NCI-H1694 treated with DMSO at 0.1 percent for 48 hours (cell line): ENCODE measurements around the gene RHOJ.

Source experiments
- DNase-seq: peaks from one replicate; lab custom pipeline; 2025; lab: John Stamatoyannopoulos, UW

Gene RHOJ

DNA sequence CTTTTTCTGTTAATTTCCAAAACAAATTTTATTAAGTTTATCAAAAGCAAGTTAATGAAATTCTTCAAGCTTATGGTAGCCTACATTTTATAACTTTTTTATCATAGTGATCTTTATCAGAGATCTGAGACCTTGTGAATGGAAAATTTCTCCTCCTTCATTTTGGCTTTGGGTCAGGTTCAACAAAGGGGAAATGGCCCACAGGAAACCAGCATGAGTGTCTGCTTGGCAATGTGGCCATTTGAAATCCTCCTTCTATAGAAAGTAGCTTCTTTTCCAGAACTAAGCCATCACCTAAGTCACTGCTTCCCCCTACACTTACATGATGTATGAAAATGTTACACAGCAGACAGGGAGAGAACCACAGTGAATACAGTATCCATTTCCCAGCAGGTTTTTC is 1.6 kb downstream of the RHOJ start:
- no peak for DNase-seq

- DNase-seq, result no peak
Observed at GRCh38 chr14:63209160-63209559, 4.9 kb downstream of the RHOJ start.

DNA sequence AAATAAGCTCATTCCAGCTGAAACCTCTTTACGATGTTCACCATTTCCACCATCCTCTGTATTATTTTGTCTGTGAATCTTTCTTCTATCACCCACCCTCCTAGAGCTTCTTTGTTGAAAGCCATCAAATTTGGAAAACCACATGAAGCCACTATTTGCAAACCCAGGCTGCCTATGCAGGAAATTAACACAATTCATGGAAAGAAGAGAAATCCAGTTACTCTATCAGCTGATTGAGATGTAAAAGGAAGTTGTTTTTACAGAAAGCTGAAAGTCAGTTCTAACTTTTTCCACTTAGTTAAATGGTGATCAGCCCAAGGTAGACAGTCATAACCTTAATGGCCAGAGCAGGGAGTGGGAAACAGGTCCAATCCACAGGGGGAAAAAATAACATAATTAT is 6.6 kb downstream of the RHOJ start:
- DNase-seq, result no peak

- no peak for DNase-seq
Observed at GRCh38 chr14:63212209-63212608, 8.0 kb downstream of the RHOJ start.

DNA sequence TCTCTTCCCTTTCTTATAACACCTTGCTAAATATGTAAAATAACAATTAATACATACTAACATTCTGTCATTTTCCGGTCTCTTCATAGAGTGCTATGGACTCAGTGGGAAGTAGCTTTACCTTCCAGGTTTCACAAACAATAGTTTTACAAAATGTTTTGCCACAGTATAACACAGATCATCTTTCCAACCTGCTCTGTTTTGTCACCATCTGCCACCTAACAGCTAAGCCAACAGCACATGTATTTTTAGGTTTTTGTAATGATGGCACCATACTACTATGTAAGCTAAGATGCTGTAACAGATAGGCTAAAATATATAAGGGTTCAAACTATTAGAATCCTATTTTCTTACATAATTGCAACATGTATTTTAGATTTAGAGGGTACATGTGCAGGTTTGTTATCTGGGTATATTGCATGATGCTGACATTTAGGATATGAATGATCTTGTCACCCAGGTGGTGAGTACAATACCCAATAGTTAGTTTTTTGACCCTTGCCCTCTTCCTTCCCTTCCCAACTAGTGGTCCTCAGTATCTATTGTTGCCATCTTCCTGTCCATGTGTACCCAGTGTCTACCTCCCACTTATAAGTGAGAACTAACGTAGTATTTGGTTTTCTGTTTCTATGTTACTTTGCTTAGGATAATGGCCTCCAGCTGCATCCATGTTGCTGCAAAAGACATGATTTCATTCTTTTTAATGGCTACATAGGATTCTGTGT is 8.7 kb downstream of the RHOJ start:
- no peak for DNase-seq

GRCh38 chr14:63214417-63215196 is 10.4 kb downstream of the RHOJ start:
- DNase-seq, result no peak

- DNase-seq, result no peak
Observed at GRCh38 chr14:63220526-63220925, 16.3 kb downstream of the RHOJ start.

DNA sequence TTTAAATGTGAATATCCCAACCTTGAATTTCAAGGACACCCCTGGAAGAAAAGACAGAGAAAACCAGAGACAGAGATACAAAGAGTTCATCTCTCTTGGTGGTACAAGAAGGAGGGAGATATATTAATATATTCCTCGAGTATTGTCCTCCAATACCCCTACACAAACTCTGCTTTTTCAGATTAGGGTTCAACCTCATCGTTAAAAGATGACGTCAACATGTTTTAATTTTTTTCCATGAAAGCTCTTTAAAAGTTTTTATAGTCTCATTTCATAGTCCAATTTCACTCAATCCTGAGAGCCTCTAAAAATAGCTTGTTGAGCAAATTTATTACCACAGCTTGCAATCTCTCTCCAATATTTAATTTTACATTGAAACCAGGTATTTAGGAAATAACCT is 19.4 kb downstream of the RHOJ start:
- DNase-seq, result no peak

GRCh38 chr14:63224196-63224595 is 20.0 kb downstream of the RHOJ start:
- no peak for DNase-seq

- DNase-seq, result no peak
Observed at GRCh38 chr14:63228217-63228616, 24.0 kb downstream of the RHOJ start.

DNA sequence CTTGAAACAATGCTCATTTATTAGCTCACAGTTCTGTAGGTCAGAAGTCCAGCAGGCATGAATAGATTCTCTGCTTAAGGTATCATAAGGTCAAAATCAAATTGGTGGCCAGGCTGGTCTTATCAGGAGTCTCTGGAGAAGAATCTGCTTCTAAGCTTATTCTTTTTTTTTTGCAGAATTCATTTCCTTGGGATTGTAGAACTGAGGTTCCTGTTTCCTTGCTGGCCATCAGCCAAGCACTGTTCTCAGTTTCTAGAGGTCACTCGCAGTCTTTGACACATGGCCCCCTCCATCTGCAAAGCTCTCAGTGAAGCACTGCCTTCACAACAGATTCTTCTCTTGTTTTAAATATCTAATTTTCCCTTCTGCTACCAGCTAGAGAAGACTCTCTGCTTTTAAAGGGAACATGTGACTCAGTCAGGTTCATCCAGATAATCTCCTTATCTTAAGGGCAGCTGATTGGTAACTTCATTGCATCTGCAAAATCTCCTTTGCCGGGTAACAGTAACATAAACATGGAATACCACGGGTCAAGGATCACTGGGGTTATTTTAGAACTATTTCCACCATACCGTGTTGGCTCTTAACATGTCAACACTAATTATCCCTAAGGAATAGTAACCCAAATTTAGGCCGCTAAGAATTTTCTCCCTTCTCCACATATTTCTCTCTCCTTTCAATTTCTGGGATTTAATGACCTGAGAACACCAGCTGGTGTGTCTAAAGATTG is 25.3 kb downstream of the RHOJ start:
- DNase-seq, result no peak

DNA sequence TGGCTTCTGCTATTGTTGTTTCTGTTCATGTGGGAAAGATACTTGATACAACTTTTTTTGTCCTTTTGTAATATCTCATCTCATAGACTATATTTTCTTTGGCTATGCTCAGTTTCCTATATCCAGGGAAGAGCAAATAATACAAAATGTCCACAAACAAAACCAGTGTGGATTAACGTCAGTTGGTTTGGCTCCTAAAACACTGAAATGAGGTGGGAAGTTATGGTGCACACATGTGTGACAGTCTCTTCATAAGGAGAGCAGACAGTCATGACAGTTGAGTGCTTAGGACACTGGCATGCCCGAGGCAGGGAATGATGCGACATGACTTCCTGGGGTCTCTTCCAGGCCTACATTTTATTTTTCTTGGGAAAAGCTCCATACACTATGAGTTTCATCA is 27.5 kb downstream of the RHOJ start:
- DNase-seq, result no peak

GRCh38 chr14:63237791-63238190 is 33.5 kb downstream of the RHOJ start:
- no peak for DNase-seq

DNA sequence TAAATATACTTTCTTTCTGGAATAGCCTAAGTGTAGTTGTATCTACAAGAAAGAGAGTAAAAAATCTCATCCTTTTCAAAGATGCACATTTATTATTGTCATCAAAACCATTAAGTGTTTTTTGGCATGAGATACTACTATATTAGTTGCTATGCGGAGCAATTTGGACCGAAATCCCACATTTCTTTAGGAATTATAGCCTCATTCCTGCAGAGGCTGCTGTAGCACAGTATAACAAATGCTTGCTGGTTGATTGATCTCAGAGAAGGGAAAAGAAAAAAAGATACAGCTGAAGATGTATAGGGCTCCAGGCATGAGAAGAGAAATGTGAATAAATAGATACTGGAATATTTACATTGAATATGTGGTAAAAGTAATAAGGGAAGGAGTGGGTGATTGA is 36.0 kb downstream of the RHOJ start:
- DNase-seq, result no peak

DNA sequence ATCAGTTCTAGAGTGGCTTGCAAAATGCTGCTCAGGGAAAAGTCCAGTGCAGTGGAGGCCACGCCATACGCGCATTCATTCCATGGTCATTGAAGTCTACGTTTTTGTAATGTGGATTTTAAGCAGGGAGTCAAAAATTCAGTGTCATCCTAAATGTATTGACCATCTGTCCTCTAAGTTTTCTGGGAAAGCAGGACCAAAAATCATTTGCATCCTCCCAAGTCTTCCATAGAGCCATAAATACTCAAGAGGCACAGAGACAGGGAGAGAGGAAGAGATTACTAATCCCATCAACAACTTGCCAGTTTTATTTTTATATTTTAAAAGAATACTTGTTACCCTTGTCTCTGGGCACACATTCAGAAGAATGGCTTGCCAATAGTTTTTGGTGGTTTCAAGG is 36.9 kb downstream of the RHOJ start:
- no peak for DNase-seq

GRCh38 chr14:63243646-63244045 is 39.4 kb downstream of the RHOJ start:
- DNase-seq, result no peak

GRCh38 chr14:63245893-63246292 is 41.6 kb downstream of the RHOJ start:
- DNase-seq, result peak; percentile 11

DNA sequence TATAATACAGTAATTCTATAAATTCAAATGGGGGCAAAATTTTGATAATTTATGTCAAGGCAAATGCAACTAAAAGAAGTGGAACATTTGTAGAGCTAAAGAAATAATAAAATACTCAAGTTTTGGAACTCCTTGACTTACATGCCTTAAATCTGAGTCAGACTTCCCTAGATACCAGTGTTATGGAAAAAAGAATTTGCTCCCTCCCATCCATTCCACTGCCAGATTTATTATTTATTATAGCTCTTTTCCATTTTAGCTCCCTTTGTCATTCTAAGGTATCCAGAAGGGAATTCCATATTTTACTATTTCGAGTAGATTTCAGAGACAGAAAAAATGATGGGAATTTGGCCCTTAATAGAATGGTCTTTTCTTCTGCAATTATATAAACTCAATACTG is 44.0 kb downstream of the RHOJ start:
- no peak for DNase-seq

GRCh38 chr14:63249092-63249491 is 44.8 kb downstream of the RHOJ start:
- no peak for DNase-seq

DNA sequence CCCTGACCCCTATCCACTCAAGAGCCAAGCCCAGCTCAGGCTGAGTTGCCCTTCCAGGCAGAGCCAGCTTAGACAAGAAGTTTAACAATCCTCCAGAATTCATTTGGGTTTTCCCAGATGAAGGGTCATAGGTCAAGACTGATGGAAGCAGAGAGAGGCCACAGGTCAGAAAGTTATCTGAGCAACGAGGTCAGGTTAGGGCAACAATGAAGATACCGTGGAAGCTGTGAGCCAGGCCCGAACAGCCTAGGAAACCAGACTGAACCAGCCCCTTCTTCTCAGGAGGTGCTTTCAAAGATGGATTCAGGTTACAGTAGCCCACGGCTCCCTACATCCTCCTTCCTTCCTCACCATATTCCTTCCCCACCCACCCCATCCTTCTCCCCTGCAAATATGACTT is 53.1 kb downstream of the RHOJ start:
- no peak for DNase-seq

GRCh38 chr14:63262446-63262845 is 58.2 kb downstream of the RHOJ start:
- DNase-seq, result no peak

GRCh38 chr14:63266106-63266505 is 61.9 kb downstream of the RHOJ start:
- no peak for DNase-seq

DNA sequence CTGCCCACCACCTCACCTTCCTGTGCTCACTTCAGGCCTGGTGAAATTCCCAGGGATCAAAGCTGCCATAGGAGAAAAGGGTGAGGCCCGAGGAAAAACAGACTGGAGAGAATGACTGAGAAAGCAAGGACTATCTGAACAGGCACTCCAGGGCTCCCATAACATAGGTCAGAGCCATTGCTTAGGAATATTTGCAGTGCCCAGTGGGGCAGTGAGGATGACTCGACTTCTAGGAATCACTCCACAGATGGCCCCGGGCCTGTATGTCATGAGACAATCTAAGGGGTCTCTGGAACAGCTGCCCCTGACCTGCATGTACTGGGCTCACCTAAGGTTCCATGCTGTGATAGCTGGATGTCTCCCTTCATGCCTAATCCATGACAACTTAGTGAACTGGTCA is 62.9 kb downstream of the RHOJ start:
- no peak for DNase-seq
